HG03025 (cell line): ENCODE results near the gene MPND.

Experiments
- ATAC-seq: cut with Tn5 transposase; IDR thresholded peaks from one replicate; pipeline ENCODE4 v1.9.1; 2021; ENCODE audit warnings: mild to moderate bottlenecking, moderate library complexity; ENCODE audit not compliant: unreplicated experiment, low FRiP score

MPND gene

DNA sequence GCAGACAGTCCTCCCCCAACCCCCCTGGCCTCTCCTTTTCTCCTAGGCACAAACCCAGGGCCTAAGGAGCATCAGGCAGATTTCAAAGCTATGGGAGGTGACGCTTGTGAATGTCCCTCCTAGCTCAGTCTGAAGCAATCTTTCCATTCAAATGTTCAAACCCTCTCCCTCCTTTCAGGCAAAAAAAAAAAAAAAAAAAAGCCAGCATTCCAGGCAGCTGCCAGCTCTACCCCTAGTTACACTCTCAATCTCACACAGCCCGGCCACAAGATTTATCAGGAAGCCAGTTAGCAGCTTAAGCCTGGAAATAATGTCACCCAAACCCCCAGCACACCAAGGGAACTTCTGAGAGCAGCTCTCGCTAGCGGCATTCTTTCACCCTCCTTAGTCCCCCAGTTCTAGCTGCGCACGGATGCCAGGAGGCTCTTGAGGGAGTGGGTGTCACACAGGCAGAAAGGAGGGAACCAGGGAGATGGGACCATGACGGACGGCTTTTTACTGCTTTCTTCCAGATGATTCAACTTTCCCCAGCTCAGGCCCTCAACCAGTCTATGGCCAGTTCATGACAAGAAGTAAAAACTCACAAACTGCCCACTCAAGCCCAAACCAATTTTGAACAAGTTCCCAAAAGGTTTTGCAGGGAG, 50.7 kb downstream of the MPND start:
- ATAC-seq, result no peak

DNA sequence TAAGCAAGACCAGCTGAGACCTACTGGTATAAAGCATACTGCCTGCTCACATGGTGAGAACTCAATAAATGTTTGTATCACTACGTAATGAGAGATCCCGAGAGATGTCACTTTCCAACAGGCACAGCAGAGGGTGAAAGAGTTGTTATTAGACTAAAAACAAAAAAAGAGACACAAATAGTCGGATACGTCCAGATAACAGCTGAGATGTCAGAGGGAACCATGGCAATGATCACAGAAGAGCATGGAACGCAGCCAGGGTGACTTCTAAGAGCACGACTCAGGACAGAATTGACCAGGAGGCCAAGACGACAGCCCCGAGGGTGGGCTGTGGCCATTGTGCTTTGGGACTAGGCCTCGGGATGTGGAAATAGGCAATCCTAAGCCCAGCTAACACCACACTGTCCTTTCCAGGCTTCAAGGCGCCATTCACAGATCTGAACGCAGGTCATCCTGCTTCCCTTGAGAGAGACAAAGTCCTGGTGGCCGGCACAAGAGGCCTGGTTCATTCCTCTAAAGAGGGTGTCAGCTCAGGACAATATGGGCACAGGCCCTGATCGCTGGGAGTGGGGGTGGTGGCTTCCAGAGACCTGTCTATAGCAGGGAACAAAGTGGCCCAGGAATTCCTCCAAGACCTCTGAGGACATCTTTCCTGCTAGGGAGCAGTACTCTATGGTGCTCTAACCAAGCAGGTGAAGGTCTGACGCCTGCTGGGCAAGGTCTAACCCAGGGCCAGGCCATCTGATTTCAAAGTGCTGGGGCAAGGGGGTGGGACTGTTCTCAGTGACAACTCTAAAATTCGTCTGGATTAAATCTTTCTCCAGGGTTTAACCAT, 53.8 kb downstream of the MPND start:
- no peak for ATAC-seq

- peak; percentile 22 for ATAC-seq
Observed at GRCh38 chr19:4399812-4400134, 56.4 kb downstream of the MPND start.

DNA sequence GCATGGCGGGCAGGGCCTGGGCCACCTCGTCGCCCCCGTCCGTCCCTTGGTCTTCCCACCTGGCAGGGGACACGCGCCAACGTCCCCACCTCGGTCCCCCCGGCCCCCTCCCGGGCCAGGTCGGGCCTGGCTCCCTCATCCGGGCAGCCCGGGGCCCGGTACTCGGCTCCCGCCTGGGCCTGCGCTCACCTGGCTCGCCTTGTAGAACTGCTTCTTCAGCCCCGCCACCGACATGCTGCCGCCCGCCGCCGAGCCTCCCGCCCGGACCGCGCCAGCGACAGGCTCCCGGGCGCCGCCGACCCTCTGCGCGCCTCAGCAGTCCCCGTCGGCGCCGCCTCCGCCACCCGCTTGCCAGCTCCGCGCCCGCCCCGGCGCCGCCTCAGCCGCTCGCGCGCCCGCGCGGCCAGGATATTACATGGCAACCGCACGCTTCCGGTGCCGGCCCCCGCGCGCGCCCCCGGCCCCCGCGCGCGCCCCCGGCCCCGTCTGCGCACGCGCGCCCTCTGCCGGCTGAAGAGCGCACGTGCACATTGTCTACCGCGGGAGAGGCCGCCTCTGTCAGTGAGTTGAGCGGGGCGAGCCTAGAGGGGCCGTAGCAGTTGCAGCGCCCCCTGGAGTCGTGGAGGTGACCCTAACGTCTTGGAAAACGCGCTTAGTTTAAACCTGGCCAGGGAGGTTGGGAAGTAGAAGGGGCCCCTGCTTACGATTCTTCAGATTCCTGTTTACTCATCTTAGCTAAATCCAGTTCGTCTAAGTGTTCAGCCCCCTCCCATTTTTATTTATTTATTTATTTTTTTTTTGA, 57.0 kb downstream of the MPND start, which contains the start of gene SH3GL1:
SH3GL1 (minus strand) TSS at position 413 of the 802 bp plus-strand sequence; CDS start at position 234, 179 bp downstream.
- ATAC-seq, result peak; percentile 46

DNA sequence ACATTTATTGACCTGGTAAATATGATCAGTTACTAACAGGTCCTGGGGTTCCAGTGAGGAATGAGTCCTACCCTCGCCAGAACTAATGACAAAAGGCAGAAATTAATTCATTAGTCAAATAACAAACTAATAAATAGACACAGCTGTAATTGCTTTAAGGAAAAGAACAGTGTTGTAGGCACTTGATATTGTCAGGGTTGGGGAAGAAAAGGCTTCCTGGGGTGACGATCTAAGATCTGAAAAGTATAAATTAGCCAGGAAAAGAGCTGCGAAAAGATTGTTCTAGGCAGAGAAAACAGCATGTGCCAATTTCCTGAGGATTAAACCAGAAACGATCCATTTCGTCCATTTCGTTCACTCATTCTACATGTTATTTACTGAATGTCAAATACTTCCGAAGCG, 58.4 kb downstream of the MPND start:
- no peak for ATAC-seq

DNA sequence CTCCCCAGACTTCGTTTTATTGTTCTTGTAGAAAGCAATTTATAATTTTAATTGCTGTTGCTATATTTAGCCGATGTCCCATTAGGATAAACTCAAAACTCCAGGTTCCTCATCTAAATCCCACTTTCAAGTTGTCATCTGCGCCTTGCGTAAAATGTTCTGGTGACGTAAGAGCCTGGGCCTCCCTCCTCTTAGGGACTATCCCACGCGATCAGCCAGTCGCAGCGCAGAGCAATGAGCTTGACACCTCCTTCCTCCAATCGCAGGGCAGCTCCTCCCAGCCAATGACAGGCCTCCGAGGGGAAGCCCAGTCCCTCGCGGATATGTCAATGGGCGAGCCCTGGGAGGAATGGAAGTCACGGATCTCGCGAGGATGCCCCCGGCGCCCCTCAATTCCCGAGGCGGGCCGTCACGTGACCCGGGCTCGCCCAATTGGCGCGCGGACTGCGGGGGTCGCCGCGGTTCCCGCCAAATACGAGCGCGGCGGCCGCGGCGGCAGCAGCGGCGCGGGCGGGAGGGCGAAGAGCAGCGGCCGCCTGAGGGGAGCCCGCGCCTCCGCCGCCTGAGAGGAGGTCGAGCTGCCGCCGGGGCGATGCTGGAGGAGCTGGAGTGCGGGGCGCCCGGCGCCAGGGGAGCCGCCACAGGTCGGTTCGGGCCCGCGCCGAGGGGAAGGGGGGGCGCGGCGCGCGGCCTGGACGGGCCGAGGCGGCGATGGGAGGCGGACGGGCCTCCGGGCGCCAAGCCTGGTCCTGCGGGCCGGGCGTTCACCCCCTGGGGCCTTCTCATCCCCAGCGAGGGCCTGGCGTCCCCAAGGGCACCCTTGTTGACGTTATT, 59.0 kb downstream of the MPND start, which contains the start of gene CHAF1A:
CHAF1A (plus strand) TSS at position 470 of the 834 bp plus-strand sequence; CDS start at position 593, 123 bp downstream.
- peak; percentile 62 for ATAC-seq

- no peak for ATAC-seq
Observed at GRCh38 chr19:4403005-4403761, 59.8 kb downstream of the MPND start.

DNA sequence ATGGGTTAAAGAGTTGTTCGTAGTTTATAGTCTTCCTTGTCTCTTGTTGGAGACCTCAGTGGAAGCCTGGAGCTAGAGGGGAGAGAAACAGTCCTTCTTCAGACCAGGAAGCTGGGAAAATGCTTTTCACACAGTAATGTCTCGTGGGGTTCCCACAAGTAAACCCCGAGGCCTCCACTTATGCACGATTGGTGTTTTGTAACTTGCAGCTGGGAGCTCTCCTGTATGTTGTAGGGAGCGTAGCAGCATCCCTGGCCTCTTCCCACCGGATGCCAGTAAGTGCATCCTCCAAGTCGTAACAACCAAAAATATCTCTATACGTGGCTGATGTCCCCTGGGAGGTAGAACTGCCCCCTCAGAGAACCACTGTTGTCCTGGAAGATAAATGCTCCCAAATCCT, 62.6 kb downstream of the MPND start:
- no peak for ATAC-seq

DNA sequence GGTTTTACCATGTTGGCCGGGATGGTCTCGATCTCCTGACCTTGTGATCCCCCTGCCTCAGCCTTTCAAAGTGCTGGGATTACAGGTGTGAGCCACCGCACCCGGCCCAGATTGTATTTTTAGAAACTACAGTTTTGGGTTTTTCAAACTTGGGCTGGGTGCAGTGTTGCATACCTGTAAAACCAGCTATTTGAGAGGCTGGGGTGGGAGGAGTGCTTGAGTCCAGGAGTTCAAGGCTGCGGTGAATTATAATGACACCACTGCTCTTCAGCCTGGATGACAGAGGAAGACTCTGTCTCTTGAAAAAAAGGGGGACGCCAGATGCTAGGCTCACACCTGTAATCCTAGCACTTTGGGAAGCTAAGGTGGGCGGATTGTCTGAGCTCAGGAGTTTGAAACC, 63.3 kb downstream of the MPND start:
- no peak for ATAC-seq

DNA sequence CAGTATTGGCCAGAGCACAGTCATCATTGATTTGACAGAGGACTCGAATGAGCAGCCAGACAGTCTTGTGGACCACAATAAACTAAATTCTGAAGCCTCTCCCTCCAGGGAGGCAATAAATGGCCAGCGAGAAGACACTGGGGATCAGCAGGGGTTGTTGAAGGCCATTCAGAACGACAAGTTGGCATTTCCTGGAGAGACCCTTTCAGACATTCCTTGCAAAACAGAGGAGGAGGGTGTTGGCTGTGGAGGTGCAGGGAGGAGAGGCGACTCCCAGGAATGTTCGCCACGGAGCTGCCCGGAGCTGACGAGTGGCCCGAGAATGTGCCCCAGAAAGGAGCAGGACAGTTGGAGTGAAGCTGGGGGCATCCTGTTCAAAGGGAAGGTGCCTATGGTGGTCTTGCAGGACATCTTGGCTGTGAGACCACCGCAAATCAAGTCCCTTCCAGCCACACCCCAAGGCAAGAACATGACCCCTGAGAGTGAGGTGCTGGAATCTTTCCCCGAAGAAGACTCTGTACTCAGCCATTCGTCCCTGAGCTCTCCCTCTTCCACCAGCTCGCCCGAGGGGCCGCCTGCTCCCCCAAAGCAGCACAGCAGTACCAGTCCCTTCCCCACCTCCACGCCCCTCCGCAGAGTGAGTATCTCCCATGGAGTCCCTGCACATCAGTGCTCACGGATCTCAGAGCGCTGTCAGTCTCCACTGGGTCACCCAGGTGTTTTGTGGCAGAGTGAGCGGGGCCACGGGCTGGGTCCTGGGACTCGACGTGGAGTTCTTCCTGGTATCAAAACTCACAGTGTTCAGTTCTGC, 66.0 kb downstream of the MPND start:
- no peak for ATAC-seq
